GM12878 (cell line): Measurements from ENCODE around the gene KLF17. TPM values are rescaled to one million over a fixed set of nuclear protein-coding genes. Genes with fewer than 3 reads are reported as not detected.

Source experiments
- ATF7 ChIP-seq: fragments of 450-650 bp; IDR thresholded peaks from 2 replicates; pipeline ENCODE4 v1.6.1; 2016; ENCODE audit warnings: low read depth, mild to moderate bottlenecking
- BMI1 ChIP-seq: fragments of 450-650 bp; IDR thresholded peaks from 2 replicates; pipeline ENCODE4 v1.6.1; 2016; ENCODE audit warnings: mild to moderate bottlenecking, moderate library complexity, borderline replicate concordance
- CEBPB ChIP-seq, 2 experiments: fragments of 150-350 bp in 1 of 2; IDR thresholded peaks; 2 replicates each; pipeline ENCODE4 v1.6.1; 2012 to 2014; ENCODE audit warnings: low read depth in 2 of 2, low read length in 2 of 2, borderline replicate concordance in 1 of 2, inconsistent platforms in 1 of 2
- NFXL1 ChIP-seq: fragments of 450-650 bp; IDR thresholded peaks from 2 replicates; pipeline ENCODE4 v1.6.1; 2017; ENCODE audit warnings: antibody characterized with exemption, mild to moderate bottlenecking, borderline replicate concordance
- NKRF ChIP-seq: fragments of 450-650 bp; conservative IDR thresholded peaks from 2 replicates; pipeline ENCODE4 v1.6.1; 2017; ENCODE audit warnings: mild to moderate bottlenecking, moderate library complexity
- RAD21 ChIP-seq: IDR thresholded peaks from 2 replicates; pipeline ENCODE4 v1.6.1; 2011; ENCODE audit warnings: mild to moderate bottlenecking, low read depth, low read length, moderate library complexity; ENCODE audit not compliant: insufficient read depth
- RELA ChIP-seq: fragments of 450-650 bp; IDR thresholded peaks from 2 replicates; pipeline ENCODE4 v1.8.0; 2014; ENCODE audit warnings: borderline replicate concordance; ENCODE audit not compliant: partially characterized antibody
- SRF ChIP-seq, 2 experiments: IDR thresholded peaks; 2 replicates each; pipeline ENCODE4 v1.6.1; 2011; ENCODE audit warnings: low read depth in 2 of 2, low read length in 2 of 2, mild to moderate bottlenecking in 1 of 2, moderate library complexity in 1 of 2
- USF2 ChIP-seq: IDR thresholded peaks from 2 replicates; pipeline ENCODE4 v1.6.1; 2011; ENCODE audit warnings: low read depth, low read length, improper control_type of control experiment, borderline replicate concordance
- polyA plus RNA-seq, 11 experiments: library from polyadenylated mRNA; depleted of rRNA in 4 of 11; unstranded in 6 of 11; stranded (reverse) in 5 of 11; fragments of >200 nt; fragmentation: Nextera tagmentation in 4 of 11; fragmentation: Illumina TruSeq in 1 of 11; extraction: Ambion mirVana in 4 of 11; extraction: Trizol in 1 of 11; gene quantifications; 1 replicate in 1 of 11; 2 replicates in 10 of 11; pipeline versions ENCODE4 v1.2.1 to v1.2.3, GENCODE V29; 2011 to 2016; ENCODE audit warnings: inconsistent platforms in 2 of 11, missing spikeins in 2 of 11, low read depth in 1 of 11
- total RNA-seq, 4 experiments: library from RNA; depleted of rRNA in 3 of 4; stranded (reverse); fragments of >200 nt in 3 of 4; fragmentation: Illumina TruSeq in 1 of 4; extraction: Trizol in 1 of 4; gene quantifications; 2 replicates each; pipeline versions ENCODE4 v1.2.1 to v1.2.3, GENCODE V29; 2013 to 2021

The KLF17 gene
- total and polyA plus RNA-seq, 10 of the 15 experiments (the other 5 are each of a cell fraction or from before 2014, with no cell fraction given) = not detected

- no peak for TF ChIP-seq USF2
- no peak for TF ChIP-seq SRF (IDR thresholded peaks at IDR 0.05; ENCODE audit: low read depth in 2 of 2, low read length in 2 of 2)
- TF ChIP-seq BMI1 = no peak
- no peak for TF ChIP-seq CEBPB (IDR thresholded peaks at IDR 0.05; ENCODE audit: borderline replicate concordance in 1 of 2, low read depth in 2 of 2, low read length in 2 of 2)
- no peak for TF ChIP-seq NKRF
- TF ChIP-seq RELA = no peak
- no peak for TF ChIP-seq NFXL1
- no peak for TF ChIP-seq ATF7
- TF ChIP-seq RAD21 = no peak
- TF ChIP-seq, all 136 proteins: peak for 0
These were observed 11.2 kb downstream of the KLF17 start (continued) for GRCh38 chr1:44129616-44130500.
